Nephron (organoid): ENCODE results near the gene RILPL1.
"Not testable (repeated sequence)": the region's sequence is repeated elsewhere in the genome, so short reads cannot be mapped to it uniquely, and the experiment has no call there.

Source experiments
- H3K27ac Mint-ChIP-seq, 3 experiments: 2 replicates each; pipeline ENCODE4 v1.8.0; 2020; ENCODE audit warnings: mixed read lengths in 3 of 3, mild to moderate bottlenecking in 2 of 3, moderate library complexity in 1 of 3
- H3K27me3 Mint-ChIP-seq: 2 replicates; pipeline ENCODE4 v1.8.0; 2021; ENCODE audit warnings: low read depth, mild to moderate bottlenecking, moderate library complexity, mixed read lengths
- H3K36me3 Mint-ChIP-seq: 2 replicates; pipeline ENCODE4 v1.8.0; 2020; ENCODE audit warnings: low read depth, mixed read lengths
- H3K4me1 Mint-ChIP-seq: 2 replicates; pipeline ENCODE4 v1.8.0; 2020; ENCODE audit warnings: mixed read lengths
- H3K4me3 Mint-ChIP-seq, 3 experiments: 2 replicates each; pipeline ENCODE4 v1.8.0; 2020; ENCODE audit warnings: mild to moderate bottlenecking in 3 of 3, mixed read lengths in 3 of 3, moderate library complexity in 2 of 3
- H3K9me3 Mint-ChIP-seq: 2 replicates; pipeline ENCODE4 v1.8.0; 2020; ENCODE audit warnings: mixed read lengths
- TF ChIP-seq, protein P1 (sequence below), 3 experiments: fragments of 200-600 bp; sonication (generic); IDR thresholded peaks; one replicate each; pipeline ENCODE4 v1.5.0; 2021; ENCODE audit warnings: antibody characterized with exemption in 3 of 3; ENCODE audit not compliant: unreplicated experiment in 3 of 3

RILPL1 gene

DNA sequence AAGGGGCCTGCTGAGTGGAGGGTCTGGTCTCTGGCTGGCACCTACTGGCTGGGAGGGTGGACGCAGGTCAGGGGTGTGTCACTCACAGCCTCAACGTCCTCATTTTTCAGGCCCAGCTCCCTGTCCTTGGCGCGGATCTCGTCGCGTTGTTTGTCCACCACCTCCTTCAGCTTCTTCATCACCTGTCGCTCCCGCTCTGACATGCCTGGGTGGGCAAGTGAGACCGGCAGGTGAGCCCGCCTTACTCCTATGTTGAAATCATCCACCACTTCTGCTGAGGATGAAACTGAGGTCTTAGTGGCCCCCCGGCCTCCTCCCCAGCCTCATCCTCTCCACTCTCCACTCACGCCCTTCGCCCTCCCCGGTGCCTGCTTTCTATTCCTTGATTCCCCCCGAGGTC lies 34.2 kb downstream of the RILPL1 start:
- no peaks in the 10 kb centered on the region for H3K4me1 Mint-ChIP-seq
- no peak overlapping the region for H3K4me3 Mint-ChIP-seq
- H3K27me3 Mint-ChIP-seq, result no peaks in the 10 kb centered on the region
- TF ChIP-seq, protein P1, sequence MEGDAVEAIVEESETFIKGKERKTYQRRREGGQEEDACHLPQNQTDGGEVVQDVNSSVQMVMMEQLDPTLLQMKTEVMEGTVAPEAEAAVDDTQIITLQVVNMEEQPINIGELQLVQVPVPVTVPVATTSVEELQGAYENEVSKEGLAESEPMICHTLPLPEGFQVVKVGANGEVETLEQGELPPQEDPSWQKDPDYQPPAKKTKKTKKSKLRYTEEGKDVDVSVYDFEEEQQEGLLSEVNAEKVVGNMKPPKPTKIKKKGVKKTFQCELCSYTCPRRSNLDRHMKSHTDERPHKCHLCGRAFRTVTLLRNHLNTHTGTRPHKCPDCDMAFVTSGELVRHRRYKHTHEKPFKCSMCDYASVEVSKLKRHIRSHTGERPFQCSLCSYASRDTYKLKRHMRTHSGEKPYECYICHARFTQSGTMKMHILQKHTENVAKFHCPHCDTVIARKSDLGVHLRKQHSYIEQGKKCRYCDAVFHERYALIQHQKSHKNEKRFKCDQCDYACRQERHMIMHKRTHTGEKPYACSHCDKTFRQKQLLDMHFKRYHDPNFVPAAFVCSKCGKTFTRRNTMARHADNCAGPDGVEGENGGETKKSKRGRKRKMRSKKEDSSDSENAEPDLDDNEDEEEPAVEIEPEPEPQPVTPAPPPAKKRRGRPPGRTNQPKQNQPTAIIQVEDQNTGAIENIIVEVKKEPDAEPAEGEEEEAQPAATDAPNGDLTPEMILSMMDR (IDR thresholded peaks at IDR 0.05; ENCODE audit: unreplicated experiment in 3 of 3), result no peak
- no peak overlapping the region for H3K27ac Mint-ChIP-seq
- no peaks in the 10 kb centered on the region for H3K9me3 Mint-ChIP-seq
- peaks cover 56% of the 10 kb centered on the region for H3K36me3 Mint-ChIP-seq

DNA sequence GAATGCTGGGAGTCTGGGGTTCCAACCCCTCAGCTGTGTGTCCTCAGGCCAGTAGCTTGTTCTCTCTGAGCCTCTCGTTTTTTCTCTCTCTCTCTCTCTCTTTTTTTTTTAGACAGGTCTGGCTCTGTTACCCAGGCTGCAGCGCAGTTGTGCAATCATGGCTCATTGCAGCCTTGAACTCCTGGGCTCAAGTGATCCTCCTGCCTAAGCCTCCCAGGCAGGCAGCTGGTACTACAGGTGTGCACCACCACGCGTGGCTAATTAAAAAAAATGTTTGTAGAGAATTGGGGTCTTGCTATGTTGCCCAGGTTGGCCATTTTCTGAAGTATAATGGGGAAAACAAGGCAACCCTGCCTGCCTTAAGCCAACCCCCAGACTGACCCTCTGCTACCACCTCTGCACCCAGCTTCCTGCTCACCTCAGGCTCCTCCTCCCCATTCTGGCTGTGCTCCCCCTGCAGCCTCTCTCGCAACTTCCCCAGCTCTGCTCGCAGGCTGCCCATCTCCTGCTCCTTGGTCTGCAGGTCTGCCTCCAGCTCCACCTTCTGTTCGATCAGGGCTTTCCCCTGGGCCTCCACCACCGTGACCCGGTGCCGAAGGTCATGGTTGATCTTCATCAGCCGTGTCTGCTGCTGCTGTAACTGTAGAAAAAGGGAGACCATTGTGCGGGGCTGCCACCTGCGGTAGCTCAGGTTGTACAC lies 35.2 kb downstream of the RILPL1 start:
- peaks cover 50% of the 10 kb centered on the region for H3K36me3 Mint-ChIP-seq

DNA sequence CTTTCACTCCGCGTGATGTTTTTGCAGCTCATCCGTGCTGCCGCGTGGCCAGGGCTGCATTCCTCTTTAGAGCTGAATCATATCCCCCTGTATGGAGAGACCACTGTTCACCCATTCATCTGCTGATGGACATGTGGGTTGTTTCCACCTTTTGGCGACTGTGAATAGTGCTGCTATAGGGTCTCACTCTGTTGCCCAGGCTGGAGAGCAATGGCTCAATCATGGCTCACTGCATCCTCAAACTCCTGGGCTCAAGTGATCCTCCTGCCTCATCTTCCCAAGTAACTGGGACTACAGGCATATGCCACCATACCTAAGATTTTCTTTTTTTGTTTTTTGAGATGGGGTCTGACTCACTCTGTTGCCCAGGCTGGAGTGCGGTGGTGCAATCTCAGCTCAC lies 36.5 kb downstream of the RILPL1 start:
- Mint-ChIP-seq H3K4me3 (no peak overlapping the region), H3K36me3 (peaks cover 48% of the 10 kb centered on the region), H3K27ac (no peak overlapping the region), H3K27me3 (no peaks in the 10 kb centered on the region), H3K9me3 (no peaks in the 10 kb centered on the region), H3K4me1 (peaks cover 12% of the 10 kb centered on the region)
- TF ChIP-seq, protein P1 (IDR thresholded peaks at IDR 0.05; ENCODE audit: unreplicated experiment in 3 of 3), result no peak

More for the DNA sequence above, 35.2 kb downstream of the RILPL1 start:
- TF ChIP-seq, protein P1 (IDR thresholded peaks at IDR 0.05; ENCODE audit: unreplicated experiment in 3 of 3), result no peak
- no peaks in the 10 kb centered on the region for H3K27me3 Mint-ChIP-seq
- no peaks in the 10 kb centered on the region for H3K9me3 Mint-ChIP-seq
- peaks cover 3% of the 10 kb centered on the region for H3K4me1 Mint-ChIP-seq
- no peak overlapping the region for H3K27ac Mint-ChIP-seq
- H3K4me3 Mint-ChIP-seq, result no peak overlapping the region

DNA sequence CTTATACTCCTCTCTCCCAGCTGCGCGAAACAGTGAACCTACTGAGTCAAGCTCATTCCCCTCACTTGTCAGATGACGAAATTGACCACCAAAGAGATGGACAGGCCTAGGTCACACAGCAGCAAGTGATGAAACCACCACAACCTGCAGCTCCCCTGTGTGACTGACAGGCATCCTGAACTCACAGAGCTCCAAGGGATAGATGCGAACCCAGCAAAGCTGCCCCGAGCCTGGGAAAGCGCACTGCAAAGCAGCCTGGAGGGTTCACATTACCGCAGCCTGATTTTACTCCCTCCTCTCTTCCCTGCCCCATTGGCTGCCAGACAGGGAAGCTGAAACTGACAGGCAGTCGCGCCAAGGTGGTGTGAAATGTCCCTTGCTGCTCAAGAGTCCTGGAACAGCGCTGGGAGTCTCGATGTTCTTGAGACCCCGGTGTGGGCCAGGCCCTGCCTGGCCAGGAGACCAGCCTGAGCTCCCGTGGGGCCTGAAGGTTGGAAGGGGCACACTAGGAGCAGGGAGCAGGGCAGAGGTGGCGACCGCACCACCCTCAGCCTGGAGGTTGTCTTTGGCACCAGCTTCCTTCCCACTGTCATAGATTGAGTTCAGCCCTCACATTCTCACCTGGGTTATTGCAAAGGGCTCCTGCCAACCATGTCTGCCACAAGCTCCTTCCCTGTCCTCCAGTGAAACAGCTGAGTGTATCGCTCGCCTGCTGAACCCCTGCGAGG lies 39.2 kb downstream of the RILPL1 start:
- no peak overlapping the region for H3K4me3 Mint-ChIP-seq
- H3K27ac Mint-ChIP-seq, result peak overlapping the region in 2 of 3 experiments; percentile 61 to 86
- H3K36me3 Mint-ChIP-seq, result peaks cover 40% of the 10 kb centered on the region
- H3K27me3 Mint-ChIP-seq, result no peaks in the 10 kb centered on the region
- TF ChIP-seq, protein P1 (IDR thresholded peaks at IDR 0.05; ENCODE audit: unreplicated experiment in 3 of 3), result no peak
- peaks cover 12% of the 10 kb centered on the region for H3K4me1 Mint-ChIP-seq
- no peaks in the 10 kb centered on the region for H3K9me3 Mint-ChIP-seq

DNA sequence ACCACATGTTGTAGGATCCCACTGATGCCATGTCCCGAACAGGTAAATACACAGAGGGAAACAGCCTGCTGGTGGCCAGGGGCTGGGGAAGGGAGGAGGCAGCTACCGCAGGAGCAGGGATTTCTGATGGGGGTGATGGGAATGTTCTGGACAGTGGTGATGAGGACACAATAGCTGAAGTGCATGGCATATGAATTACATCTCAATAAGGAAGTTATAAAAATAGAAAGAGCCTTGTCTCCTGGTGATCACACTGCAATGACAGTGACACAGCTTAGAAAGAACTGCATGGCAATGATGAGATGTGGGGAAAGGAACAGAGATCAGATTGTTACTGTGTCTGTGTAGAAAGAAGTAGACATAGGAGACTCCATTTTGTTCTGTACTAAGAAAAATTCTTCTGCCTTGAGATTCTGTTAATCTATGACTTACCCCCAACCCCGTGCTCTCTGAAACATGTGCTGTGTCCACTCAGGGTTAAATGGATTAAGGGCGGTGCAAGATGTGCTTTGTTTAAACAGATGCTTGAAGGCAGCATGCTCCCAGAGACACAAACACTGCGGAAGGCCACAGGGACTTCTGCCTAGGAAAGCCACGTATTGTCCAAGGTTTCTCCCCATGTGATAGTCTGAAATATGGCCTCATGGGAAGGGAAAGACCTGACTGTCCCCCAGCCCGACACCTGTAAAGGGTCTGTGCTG lies 41.0 kb downstream of the RILPL1 start:
- H3K27me3 Mint-ChIP-seq, H3K9me3 Mint-ChIP-seq, H3K4me3 Mint-ChIP-seq: not testable (repeated sequence)
- Mint-ChIP-seq H3K27ac (peak overlapping the region; percentile 6 to 91 (median 43)), H3K36me3 (peaks cover 35% of the 10 kb centered on the region), H3K4me1 (peaks cover 21% of the 10 kb centered on the region)

DNA sequence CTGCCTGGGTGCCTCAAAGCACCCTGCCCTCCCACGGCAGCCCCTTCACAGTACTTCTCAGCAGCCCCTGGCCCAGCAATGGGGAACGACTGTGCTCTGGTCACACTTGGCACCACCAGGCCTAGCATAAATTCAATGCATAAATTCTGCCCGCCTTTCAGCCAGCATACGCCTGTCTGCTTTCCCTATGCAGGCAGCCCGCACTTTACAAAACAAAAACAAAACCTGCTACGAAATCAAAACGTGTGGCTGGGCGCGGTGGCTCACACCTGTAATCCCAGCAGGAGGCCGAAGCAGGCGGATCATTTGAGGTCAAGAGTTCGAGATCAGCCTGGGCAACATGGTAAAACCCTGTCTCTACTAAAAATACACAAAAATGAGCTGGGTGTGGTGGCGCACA lies 42.0 kb downstream of the RILPL1 start:
- Mint-ChIP-seq H3K4me3 (no peak overlapping the region), H3K27ac (no peak overlapping the region), H3K4me1 (peaks cover 21% of the 10 kb centered on the region), H3K27me3 (no peaks in the 10 kb centered on the region), H3K9me3 (no peaks in the 10 kb centered on the region), H3K36me3 (peaks cover 33% of the 10 kb centered on the region)
- TF ChIP-seq, protein P1 (IDR thresholded peaks at IDR 0.05; ENCODE audit: unreplicated experiment in 3 of 3), result no peak
